ENCODE measurements around the gene WDR20.

GRCh38 chr14:102222009-102222575, 82.4 kb downstream of the WDR20 start:
- TF ChIP-seq YY1 (IDR thresholded peaks at IDR 0.05; ENCODE audit: low read depth) (no peak), EP300 (IDR thresholded peaks at IDR 0.05; ENCODE audit: borderline replicate concordance) (no peak), TAF1 (IDR thresholded peaks at IDR 0.05; ENCODE audit: low read depth) (no peak)
- TF ChIP-seq, protein P1, sequence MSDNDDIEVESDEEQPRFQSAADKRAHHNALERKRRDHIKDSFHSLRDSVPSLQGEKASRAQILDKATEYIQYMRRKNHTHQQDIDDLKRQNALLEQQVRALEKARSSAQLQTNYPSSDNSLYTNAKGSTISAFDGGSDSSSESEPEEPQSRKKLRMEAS (IDR thresholded peaks at IDR 0.05), result no peak

Measured in Ishikawa (cell line).